Vagina (tissue), 2 donors: Measurements from ENCODE around the gene DIPK1B. TPM values are rescaled to one million over a fixed set of nuclear protein-coding genes. Genes with fewer than 3 reads are reported as not detected.

Experiments
- DNase-seq, 2 donors: peaks; one replicate each; pipeline ENCODE4 v3.0.0-alpha.2; 2017; ENCODE audit errors: extremely low spot score in 2 of 2
- H3K27ac ChIP-seq: fragments of 200-600 bp; sonication (generic); one replicate; pipeline ENCODE4 v1.5.1; 2019
- H3K27me3 ChIP-seq: fragments of 200-600 bp; sonication (generic); one replicate; pipeline ENCODE4 v1.5.1; 2019
- H3K36me3 ChIP-seq, 2 donors: fragments of 200-600 bp; sonication (generic); one replicate each; pipeline ENCODE4 v1.5.1; 2017 to 2019
- H3K4me1 ChIP-seq: fragments of 200-600 bp; sonication (generic); one replicate; pipeline ENCODE4 v1.5.1; 2019
- H3K4me3 ChIP-seq, 2 donors: fragments of 200-600 bp; sonication (generic); 1 replicate in 1 of 2; 2 replicates in 1 of 2; pipeline ENCODE4 v1.5.1; 2016 to 2019
- H3K9me3 ChIP-seq: fragments of 200-600 bp; sonication (generic); one replicate; pipeline ENCODE4 v1.5.1; 2019
- CTCF ChIP-seq, 3 experiments: fragments of 450-650 bp in 2 of 3; fragments of 200-600 bp in 1 of 3; sonication (generic) in 1 of 3; IDR thresholded peaks; one replicate each; pipeline ENCODE4 v1.5.1; 2017 to 2019; ENCODE audit warnings: antibody characterized with exemption in 3 of 3, mild to moderate bottlenecking in 2 of 3, moderate library complexity in 2 of 3
- POLR2A ChIP-seq, 2 donors: fragments of 450-650 bp; IDR thresholded peaks; one replicate each; pipeline ENCODE4 v1.6.1; 2017; ENCODE audit warnings: antibody characterized with exemption in 2 of 2, mild to moderate bottlenecking in 2 of 2, moderate library complexity in 2 of 2
- POLR2AphosphoS5 ChIP-seq, 2 donors: sonication (generic); formaldehyde crosslinking; IDR thresholded peaks; one replicate each; pipeline ENCODE4 v1.9.0; 2017; ENCODE audit warnings: antibody characterized with exemption in 2 of 2, mild to moderate bottlenecking in 2 of 2, low read depth in 1 of 2; ENCODE audit not compliant: insufficient read depth in 1 of 2
- intact Hi-C: fragments of 100-400 bp; cut with DNase I; formaldehyde crosslinking; loops from one replicate; pipeline ENCODE4 v1.15.1; 2023
- total RNA-seq: library from RNA; depleted of rRNA; stranded (reverse); fragments of >200 nt; gene quantifications from one replicate; pipeline ENCODE4 v1.2.3, GENCODE V29; 2016

Gene DIPK1B
- total RNA-seq, 1 donor from 2014 or later, result 11.5 TPM

- Histone ChIP-seq H3K4me3 (no peak overlapping the region), H3K27me3 (no peaks in the 10 kb centered on the region), H3K27ac (no peak overlapping the region), H3K36me3 (no peaks in the 10 kb centered on the region), H3K9me3 (no peaks in the 10 kb centered on the region), H3K4me1 (peaks cover 38% of the 10 kb centered on the region)
- intact Hi-C loops, result no loop called here
- TF ChIP-seq POLR2AphosphoS5 (IDR thresholded peaks at IDR 0.05; ENCODE audit: insufficient read depth in 1 of 2, low read depth in 1 of 2) (no peak), CTCF (IDR thresholded peaks at IDR 0.05) (no peak), POLR2A (IDR thresholded peaks at IDR 0.05) (no peak)
- no peak for DNase-seq
These were observed 29.7 kb upstream of the DIPK1B start for GRCh38 chr9:136682710-136683109.

GRCh38 chr9:136683173-136683745, 29.1 kb upstream of the DIPK1B start:
- Histone ChIP-seq H3K27ac (no peak overlapping the region), H3K36me3 (no peaks in the 10 kb centered on the region), H3K4me3 (no peak overlapping the region), H3K4me1 (peaks cover 42% of the 10 kb centered on the region), H3K27me3 (no peaks in the 10 kb centered on the region), H3K9me3 (no peaks in the 10 kb centered on the region)
- DNase-seq, result no peak
- TF ChIP-seq POLR2AphosphoS5 (IDR thresholded peaks at IDR 0.05; ENCODE audit: insufficient read depth in 1 of 2, low read depth in 1 of 2) (no peak), POLR2A (IDR thresholded peaks at IDR 0.05) (no peak), CTCF (IDR thresholded peaks at IDR 0.05) (no peak)
- intact Hi-C loops, result no loop called here

GRCh38 chr9:136683755-136684154, 28.6 kb upstream of the DIPK1B start:
- no peak overlapping the region for H3K27ac ChIP-seq
- no peaks in the 10 kb centered on the region for H3K36me3 ChIP-seq
- H3K9me3 ChIP-seq, result no peaks in the 10 kb centered on the region
- intact Hi-C loops, result no loop called here
- peaks cover 39% of the 10 kb centered on the region for H3K4me1 ChIP-seq
- no peak overlapping the region for H3K4me3 ChIP-seq
- H3K27me3 ChIP-seq, result no peaks in the 10 kb centered on the region
- no peak for TF ChIP-seq POLR2A (IDR thresholded peaks at IDR 0.05)
- no peak for TF ChIP-seq POLR2AphosphoS5 (IDR thresholded peaks at IDR 0.05; ENCODE audit: insufficient read depth in 1 of 2, low read depth in 1 of 2)
- TF ChIP-seq CTCF (IDR thresholded peaks at IDR 0.05), result no peak
- no peak for DNase-seq

- intact Hi-C loops, result no loop called here
- peaks cover 33% of the 10 kb centered on the region for H3K4me1 ChIP-seq
- no peak for DNase-seq
- H3K27me3 ChIP-seq, result no peaks in the 10 kb centered on the region
- H3K9me3 ChIP-seq, result no peaks in the 10 kb centered on the region
- H3K27ac ChIP-seq, result no peak overlapping the region
- TF ChIP-seq POLR2AphosphoS5 (IDR thresholded peaks at IDR 0.05; ENCODE audit: insufficient read depth in 1 of 2, low read depth in 1 of 2) (no peak), CTCF (IDR thresholded peaks at IDR 0.05) (no peak), POLR2A (IDR thresholded peaks at IDR 0.05) (no peak)
- H3K4me3 ChIP-seq, result no peak overlapping the region
- H3K36me3 ChIP-seq, result no peaks in the 10 kb centered on the region
These were observed 28.0 kb upstream of the DIPK1B start for GRCh38 chr9:136684339-136684738.

GRCh38 chr9:136684799-136685198, 27.6 kb upstream of the DIPK1B start:
- peaks cover 30% of the 10 kb centered on the region for H3K4me1 ChIP-seq
- no peaks in the 10 kb centered on the region for H3K27me3 ChIP-seq
- no peak overlapping the region for H3K4me3 ChIP-seq
- H3K9me3 ChIP-seq, result no peaks in the 10 kb centered on the region
- H3K27ac ChIP-seq, result no peak overlapping the region
- H3K36me3 ChIP-seq, result no peaks in the 10 kb centered on the region
- DNase-seq, result no peak
- intact Hi-C loops, result no loop called here
- no peak for TF ChIP-seq CTCF (IDR thresholded peaks at IDR 0.05)
- no peak for TF ChIP-seq POLR2AphosphoS5 (IDR thresholded peaks at IDR 0.05; ENCODE audit: insufficient read depth in 1 of 2, low read depth in 1 of 2)
- TF ChIP-seq POLR2A (IDR thresholded peaks at IDR 0.05), result no peak
